Right lobe of liver (tissue), 4 donors: ENCODE results near the gene C6orf52.

ENCODE experiments used
- POLR2A ChIP-seq: fragments of 450-650 bp; IDR thresholded peaks from one replicate; pipeline ENCODE4 v1.6.1; 2017; ENCODE audit warnings: antibody characterized with exemption, mild to moderate bottlenecking
- TF ChIP-seq, protein P1 (sequence below), 4 donors: fragments of 200-600 bp in 3 of 4; fragments of 450-650 bp in 1 of 4; IDR thresholded peaks; one replicate each; pipeline versions ENCODE4 v1.5.1 to v1.8.0; 2016 to 2022; ENCODE audit warnings: antibody characterized with exemption in 4 of 4, mild to moderate bottlenecking in 2 of 4
- donor health status: DM: no; HTN: no; CAD: no.
- donor health status: DM: no; HTN: no; CAD: no.
- donor health status: DM: no; HTN: yes; CAD: no.

DNA sequence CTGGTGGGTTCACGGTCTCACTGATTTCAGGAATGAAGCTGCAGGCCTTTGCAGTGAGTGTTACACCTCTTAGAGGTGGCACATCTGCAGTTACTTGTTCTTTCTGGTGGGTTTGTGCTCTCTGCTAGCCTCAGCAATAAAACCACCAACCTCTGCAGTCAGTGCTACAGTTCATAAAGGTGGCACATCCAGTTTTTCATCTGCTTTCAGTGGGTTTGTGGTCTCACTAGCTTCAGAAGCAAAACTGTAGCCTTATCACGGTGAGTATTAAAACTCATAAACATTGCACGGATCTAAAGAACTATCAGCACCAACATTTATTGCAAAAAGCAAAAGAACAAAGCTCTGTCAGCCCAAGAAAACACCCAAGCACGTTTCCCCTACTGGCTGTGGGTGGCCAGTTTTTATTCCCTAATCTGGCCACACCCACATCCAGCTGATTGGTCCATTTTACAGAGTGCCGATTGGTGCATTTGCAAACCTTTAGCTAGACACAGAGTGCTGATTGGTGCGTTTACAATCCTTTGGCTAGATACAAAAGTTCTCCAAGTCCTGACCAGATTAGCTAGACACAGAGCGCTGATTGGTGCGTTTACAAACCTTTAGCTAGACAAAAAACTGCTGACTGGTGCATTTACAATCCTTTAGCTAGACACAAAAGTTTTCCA, 25.0 kb upstream of the C6orf52 start:
- TF ChIP-seq, protein P1, sequence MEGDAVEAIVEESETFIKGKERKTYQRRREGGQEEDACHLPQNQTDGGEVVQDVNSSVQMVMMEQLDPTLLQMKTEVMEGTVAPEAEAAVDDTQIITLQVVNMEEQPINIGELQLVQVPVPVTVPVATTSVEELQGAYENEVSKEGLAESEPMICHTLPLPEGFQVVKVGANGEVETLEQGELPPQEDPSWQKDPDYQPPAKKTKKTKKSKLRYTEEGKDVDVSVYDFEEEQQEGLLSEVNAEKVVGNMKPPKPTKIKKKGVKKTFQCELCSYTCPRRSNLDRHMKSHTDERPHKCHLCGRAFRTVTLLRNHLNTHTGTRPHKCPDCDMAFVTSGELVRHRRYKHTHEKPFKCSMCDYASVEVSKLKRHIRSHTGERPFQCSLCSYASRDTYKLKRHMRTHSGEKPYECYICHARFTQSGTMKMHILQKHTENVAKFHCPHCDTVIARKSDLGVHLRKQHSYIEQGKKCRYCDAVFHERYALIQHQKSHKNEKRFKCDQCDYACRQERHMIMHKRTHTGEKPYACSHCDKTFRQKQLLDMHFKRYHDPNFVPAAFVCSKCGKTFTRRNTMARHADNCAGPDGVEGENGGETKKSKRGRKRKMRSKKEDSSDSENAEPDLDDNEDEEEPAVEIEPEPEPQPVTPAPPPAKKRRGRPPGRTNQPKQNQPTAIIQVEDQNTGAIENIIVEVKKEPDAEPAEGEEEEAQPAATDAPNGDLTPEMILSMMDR (IDR thresholded peaks at IDR 0.05): no peak
- no peak for TF ChIP-seq POLR2A
